ENCODE results near the gene PRRT3. TPM values are rescaled to one million over a fixed set of nuclear protein-coding genes. Genes with fewer than 3 reads are reported as not detected.
A peak's percentile ranks its signal among the peaks of the same experiment; 100 is the strongest.

Gene PRRT3
- total and polyA plus RNA-seq, 2 of the 13 experiments (the other 11 are each of a cell fraction or from before 2014, with no cell fraction given), result 0.22 to 0.44 TPM

DNA sequence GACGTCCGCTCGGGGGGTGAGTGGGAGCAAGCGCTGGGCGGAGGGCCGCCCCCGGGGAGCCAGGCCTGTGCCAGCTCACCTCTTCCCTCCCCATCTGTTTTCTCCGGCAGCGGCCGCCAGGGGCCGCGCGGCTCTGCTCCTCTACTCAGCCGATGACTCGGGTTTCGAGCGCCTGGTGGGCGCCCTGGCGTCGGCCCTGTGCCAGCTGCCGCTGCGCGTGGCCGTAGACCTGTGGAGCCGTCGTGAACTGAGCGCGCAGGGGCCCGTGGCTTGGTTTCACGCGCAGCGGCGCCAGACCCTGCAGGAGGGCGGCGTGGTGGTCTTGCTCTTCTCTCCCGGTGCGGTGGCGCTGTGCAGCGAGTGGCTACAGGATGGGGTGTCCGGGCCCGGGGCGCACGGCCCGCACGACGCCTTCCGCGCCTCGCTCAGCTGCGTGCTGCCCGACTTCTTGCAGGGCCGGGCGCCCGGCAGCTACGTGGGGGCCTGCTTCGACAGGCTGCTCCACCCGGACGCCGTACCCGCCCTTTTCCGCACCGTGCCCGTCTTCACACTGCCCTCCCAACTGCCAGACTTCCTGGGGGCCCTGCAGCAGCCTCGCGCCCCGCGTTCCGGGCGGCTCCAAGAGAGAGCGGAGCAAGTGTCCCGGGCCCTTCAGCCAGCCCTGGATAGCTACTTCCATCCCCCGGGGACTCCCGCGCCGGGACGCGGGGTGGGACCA is 19.2 kb downstream of the PRRT3 start (continued):
- TF ChIP-seq, protein P1, sequence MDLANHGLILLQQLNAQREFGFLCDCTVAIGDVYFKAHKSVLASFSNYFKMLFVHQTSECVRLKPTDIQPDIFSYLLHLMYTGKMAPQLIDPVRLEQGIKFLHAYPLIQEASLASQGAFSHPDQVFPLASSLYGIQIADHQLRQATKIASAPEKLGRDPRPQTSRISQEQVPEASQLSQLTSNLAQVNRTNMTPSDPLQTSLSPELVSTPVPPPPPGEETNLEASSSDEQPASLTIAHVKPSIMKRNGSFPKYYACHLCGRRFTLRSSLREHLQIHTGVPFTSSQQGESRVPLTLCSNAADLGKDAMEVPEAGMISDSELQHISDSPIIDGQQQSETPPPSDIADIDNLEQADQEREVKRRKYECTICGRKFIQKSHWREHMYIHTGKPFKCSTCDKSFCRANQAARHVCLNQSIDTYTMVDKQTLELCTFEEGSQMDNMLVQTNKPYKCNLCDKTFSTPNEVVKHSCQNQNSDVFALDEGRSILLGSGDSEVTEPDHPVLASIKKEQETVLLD (CRISPR knock-in tag; IDR thresholded peaks at IDR 0.05; ENCODE audit: low read depth), result peak; percentile 12; the same call in 1 of the 2 replicates
- TF ChIP-seq ZNF552 (CRISPR knock-in tag; IDR thresholded peaks at IDR 0.05; ENCODE audit: borderline replicate concordance) (no peak), ZNF558 (CRISPR knock-in tag; IDR thresholded peaks at IDR 0.05; ENCODE audit: borderline replicate concordance) (peak; percentile 91), CC2D1A (CRISPR knock-in tag; IDR thresholded peaks at IDR 0.05) (peak; percentile 27; the same call in 1 of the 2 replicates), ZNF720 (CRISPR knock-in tag; IDR thresholded peaks at IDR 0.05) (0 out of 2 replicates have a peak, but pooled peaks have one; percentile 22), ZNF672 (CRISPR knock-in tag; IDR thresholded peaks at IDR 0.05) (no peak), BHLHE40 (IDR thresholded peaks at IDR 0.05; ENCODE audit: low read length) (no peak), CBX5 (CRISPR knock-in tag; IDR thresholded peaks at IDR 0.05; ENCODE audit: borderline replicate concordance) (no peak), ZNF841 (CRISPR knock-in tag; IDR thresholded peaks at IDR 0.05; ENCODE audit: borderline replicate concordance) (peak; percentile 63; the same call in 1 of the 2 replicates), NCOA2 (CRISPR knock-in tag; IDR thresholded peaks at IDR 0.05) (0 out of 2 replicates have a peak, but pooled peaks have one; percentile 8), STAG1 (CRISPR knock-in tag; IDR thresholded peaks at IDR 0.05) (peak; percentile 71), ZNF879 (CRISPR knock-in tag; IDR thresholded peaks at IDR 0.05) (no peak), GTF2F1 (IDR thresholded peaks at IDR 0.05; ENCODE audit: low read length) (no peak), GATA4 (IDR thresholded peaks at IDR 0.05; ENCODE audit: borderline replicate concordance, low read depth) (no peak), KLF6 (CRISPR knock-in tag; IDR thresholded peaks at IDR 0.05) (0 out of 2 replicates have a peak, but pooled peaks have one; percentile 38), CBX1 (IDR thresholded peaks at IDR 0.05; ENCODE audit: low read depth) (peak; percentile 32), ZNF292 (CRISPR knock-in tag; IDR thresholded peaks at IDR 0.05; ENCODE audit: borderline replicate concordance, low read depth) (no peak), ZSCAN31 (CRISPR knock-in tag; IDR thresholded peaks at IDR 0.05; ENCODE audit: low read depth) (peak; percentile 77; the same call in 1 of the 2 replicates)
- TF ChIP-seq, protein P2, sequence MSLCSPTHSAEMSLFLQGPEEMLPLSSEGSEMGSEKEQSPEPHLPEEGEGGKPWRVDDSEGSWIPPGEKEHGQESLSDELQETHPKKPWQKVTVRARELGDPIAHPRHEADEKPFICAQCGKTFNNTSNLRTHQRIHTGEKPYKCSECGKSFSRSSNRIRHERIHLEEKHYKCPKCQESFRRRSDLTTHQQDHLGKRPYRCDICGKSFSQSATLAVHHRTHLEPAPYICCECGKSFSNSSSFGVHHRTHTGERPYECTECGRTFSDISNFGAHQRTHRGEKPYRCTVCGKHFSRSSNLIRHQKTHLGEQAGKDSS (CRISPR knock-in tag; IDR thresholded peaks at IDR 0.05; ENCODE audit: borderline replicate concordance, low read depth), result peak; percentile 81; the same call in 1 of the 2 replicates
- TF ChIP-seq, protein P3, sequence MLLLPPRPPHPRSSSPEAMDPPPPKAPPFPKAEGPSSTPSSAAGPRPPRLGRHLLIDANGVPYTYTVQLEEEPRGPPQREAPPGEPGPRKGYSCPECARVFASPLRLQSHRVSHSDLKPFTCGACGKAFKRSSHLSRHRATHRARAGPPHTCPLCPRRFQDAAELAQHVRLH (CRISPR knock-in tag; IDR thresholded peaks at IDR 0.05; ENCODE audit: borderline replicate concordance, low read depth), result 0 out of 2 replicates have a peak, but pooled peaks have one; percentile 3
- TF ChIP-seq, protein P4, sequence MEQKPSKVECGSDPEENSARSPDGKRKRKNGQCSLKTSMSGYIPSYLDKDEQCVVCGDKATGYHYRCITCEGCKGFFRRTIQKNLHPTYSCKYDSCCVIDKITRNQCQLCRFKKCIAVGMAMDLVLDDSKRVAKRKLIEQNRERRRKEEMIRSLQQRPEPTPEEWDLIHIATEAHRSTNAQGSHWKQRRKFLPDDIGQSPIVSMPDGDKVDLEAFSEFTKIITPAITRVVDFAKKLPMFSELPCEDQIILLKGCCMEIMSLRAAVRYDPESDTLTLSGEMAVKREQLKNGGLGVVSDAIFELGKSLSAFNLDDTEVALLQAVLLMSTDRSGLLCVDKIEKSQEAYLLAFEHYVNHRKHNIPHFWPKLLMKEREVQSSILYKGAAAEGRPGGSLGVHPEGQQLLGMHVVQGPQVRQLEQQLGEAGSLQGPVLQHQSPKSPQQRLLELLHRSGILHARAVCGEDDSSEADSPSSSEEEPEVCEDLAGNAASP (CRISPR knock-in tag; IDR thresholded peaks at IDR 0.05; ENCODE audit: borderline replicate concordance), result no peak
- TF ChIP-seq, protein P5, sequence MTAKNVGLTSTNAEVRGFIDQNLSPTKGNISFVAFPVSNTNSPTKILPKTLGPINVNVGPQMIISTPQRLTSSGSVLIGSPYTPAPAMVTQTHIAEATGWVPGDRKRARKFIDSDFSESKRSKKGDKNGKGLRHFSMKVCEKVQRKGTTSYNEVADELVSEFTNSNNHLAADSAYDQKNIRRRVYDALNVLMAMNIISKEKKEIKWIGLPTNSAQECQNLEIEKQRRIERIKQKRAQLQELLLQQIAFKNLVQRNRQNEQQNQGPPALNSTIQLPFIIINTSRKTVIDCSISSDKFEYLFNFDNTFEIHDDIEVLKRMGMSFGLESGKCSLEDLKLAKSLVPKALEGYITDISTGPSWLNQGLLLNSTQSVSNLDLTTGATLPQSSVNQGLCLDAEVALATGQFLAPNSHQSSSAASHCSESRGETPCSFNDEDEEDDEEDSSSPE (CRISPR knock-in tag; IDR thresholded peaks at IDR 0.05), result 0 out of 2 replicates have a peak, but pooled peaks have one; percentile 25
- TF ChIP-seq, protein P6, sequence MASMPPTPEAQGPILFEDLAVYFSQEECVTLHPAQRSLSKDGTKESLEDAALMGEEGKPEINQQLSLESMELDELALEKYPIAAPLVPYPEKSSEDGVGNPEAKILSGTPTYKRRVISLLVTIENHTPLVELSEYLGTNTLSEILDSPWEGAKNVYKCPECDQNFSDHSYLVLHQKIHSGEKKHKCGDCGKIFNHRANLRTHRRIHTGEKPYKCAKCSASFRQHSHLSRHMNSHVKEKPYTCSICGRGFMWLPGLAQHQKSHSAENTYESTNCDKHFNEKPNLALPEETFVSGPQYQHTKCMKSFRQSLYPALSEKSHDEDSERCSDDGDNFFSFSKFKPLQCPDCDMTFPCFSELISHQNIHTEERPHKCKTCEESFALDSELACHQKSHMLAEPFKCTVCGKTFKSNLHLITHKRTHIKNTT (CRISPR knock-in tag; IDR thresholded peaks at IDR 0.05), result no peak

All from HepG2 (cell line).